Measurements from ENCODE around the gene TLCD3B.

The TLCD3B gene

GRCh38 chr16:30030841-30031413 is at the start of gene TLCD3B:
TSS of gene TLCD3B (minus strand) at chr16:30031271. CDS start at chr16:30030527, 744 bp downstream.
- DNase-seq (ENCODE audit: low read depth) = no peak

GRCh38 chr16:30079480-30079879 is 48.4 kb upstream of the TLCD3B start:
- DNase-seq (ENCODE audit: low read depth) = no peak

GRCh38 chr16:30078744-30079143 is 47.7 kb upstream of the TLCD3B start:
- DNase-seq (ENCODE audit: low read depth) = no peak

GRCh38 chr16:30077656-30078055 is 46.6 kb upstream of the TLCD3B start:
- DNase-seq (ENCODE audit: low read depth) = no peak

- no peak for DNase-seq (ENCODE audit: low read depth)
These were observed 45.3 kb upstream of the TLCD3B start for GRCh38 chr16:30076276-30076791.

- DNase-seq (ENCODE audit: low read depth) = peak; percentile 85
These were observed 44.6 kb upstream of the TLCD3B start, which contains the start of gene PPP4C for GRCh38 chr16:30075503-30076275. TSS of gene PPP4C (plus strand) at chr16:30075994. CDS start at chr16:30076378, 384 bp downstream.

GRCh38 chr16:30070490-30070889 is 39.4 kb upstream of the TLCD3B start:
- no peak for DNase-seq (ENCODE audit: low read depth)

- no peak for DNase-seq (ENCODE audit: low read depth)
These were observed 38.8 kb upstream of the TLCD3B start for GRCh38 chr16:30069611-30070462.

- DNase-seq (ENCODE audit: low read depth) = peak; percentile 30
These were observed 37.9 kb upstream of the TLCD3B start for GRCh38 chr16:30068750-30069610.

GRCh38 chr16:30068333-30068732 is 37.3 kb upstream of the TLCD3B start:
- no peak for DNase-seq (ENCODE audit: low read depth)

- no peak for DNase-seq (ENCODE audit: low read depth)
These were observed 36.5 kb upstream of the TLCD3B start for GRCh38 chr16:30067584-30067916.

- DNase-seq (ENCODE audit: low read depth) = no peak
These were observed 35.9 kb upstream of the TLCD3B start for GRCh38 chr16:30066761-30067583.

- DNase-seq (ENCODE audit: low read depth) = no peak
These were observed 35.1 kb upstream of the TLCD3B start for GRCh38 chr16:30065943-30066760.

- DNase-seq (ENCODE audit: low read depth) = peak; percentile 92
These were observed 34.3 kb upstream of the TLCD3B start, which contains the start of gene ALDOA for GRCh38 chr16:30065102-30065942. TSS of gene ALDOA (plus strand) at chr16:30065760. CDS start at chr16:30066898, 1,138 bp downstream.

- DNase-seq (ENCODE audit: low read depth) = no peak
These were observed 33.6 kb upstream of the TLCD3B start for GRCh38 chr16:30064729-30065101.

- peak; percentile 49 for DNase-seq (ENCODE audit: low read depth)
These were observed 33.0 kb upstream of the TLCD3B start for GRCh38 chr16:30063893-30064728.

GRCh38 chr16:30063278-30063892 is 32.3 kb upstream of the TLCD3B start:
- no peak for DNase-seq (ENCODE audit: low read depth)

Measured in activated T-helper 1 cell treated with Interleukin-2 at 50 U/mL for 16 hours (primary cell).